ENCODE results near the gene HELZ2.

DNA sequence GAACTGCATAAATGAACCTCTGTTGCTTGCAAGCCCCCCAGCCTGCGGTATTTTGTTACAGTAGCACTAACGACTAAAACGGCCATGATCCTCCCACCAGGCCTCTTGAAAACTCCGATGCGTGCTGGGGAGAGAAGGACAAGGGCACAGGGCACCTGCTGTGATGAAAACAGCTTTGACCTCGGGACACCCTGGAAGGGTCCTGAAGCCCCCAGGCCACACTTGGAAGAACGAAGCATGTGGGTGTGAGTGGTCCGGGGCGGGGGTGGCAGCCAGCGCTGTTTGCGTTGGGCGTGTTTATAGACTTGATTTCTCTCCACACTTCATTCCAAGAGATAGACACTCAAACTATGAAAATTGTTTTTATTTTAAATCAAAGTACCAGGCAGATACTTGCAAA is 13.2 kb upstream of the HELZ2 start:
- TF ChIP-seq, protein P1, sequence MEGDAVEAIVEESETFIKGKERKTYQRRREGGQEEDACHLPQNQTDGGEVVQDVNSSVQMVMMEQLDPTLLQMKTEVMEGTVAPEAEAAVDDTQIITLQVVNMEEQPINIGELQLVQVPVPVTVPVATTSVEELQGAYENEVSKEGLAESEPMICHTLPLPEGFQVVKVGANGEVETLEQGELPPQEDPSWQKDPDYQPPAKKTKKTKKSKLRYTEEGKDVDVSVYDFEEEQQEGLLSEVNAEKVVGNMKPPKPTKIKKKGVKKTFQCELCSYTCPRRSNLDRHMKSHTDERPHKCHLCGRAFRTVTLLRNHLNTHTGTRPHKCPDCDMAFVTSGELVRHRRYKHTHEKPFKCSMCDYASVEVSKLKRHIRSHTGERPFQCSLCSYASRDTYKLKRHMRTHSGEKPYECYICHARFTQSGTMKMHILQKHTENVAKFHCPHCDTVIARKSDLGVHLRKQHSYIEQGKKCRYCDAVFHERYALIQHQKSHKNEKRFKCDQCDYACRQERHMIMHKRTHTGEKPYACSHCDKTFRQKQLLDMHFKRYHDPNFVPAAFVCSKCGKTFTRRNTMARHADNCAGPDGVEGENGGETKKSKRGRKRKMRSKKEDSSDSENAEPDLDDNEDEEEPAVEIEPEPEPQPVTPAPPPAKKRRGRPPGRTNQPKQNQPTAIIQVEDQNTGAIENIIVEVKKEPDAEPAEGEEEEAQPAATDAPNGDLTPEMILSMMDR (IDR thresholded peaks at IDR 0.05) = no peak
- TF ChIP-seq POLR2A (IDR thresholded peaks at IDR 0.05) = no peak
